HG03139 (cell line): ENCODE results near the gene TIGD2.

Source experiments
- ATAC-seq: cut with Tn5 transposase; IDR thresholded peaks from one replicate; pipeline ENCODE4 v1.9.1; 2021; ENCODE audit not compliant: unreplicated experiment

TIGD2 gene

GRCh38 chr4:89161841-89162240 is 50.5 kb downstream of the TIGD2 start:
- ATAC-seq, result no peak

- ATAC-seq, result no peak
Observed at GRCh38 chr4:89162496-89162895, 51.2 kb downstream of the TIGD2 start.

GRCh38 chr4:89162987-89163386 is 51.7 kb downstream of the TIGD2 start:
- no peak for ATAC-seq

- ATAC-seq, result no peak
Observed at GRCh38 chr4:89164400-89164799, 53.1 kb downstream of the TIGD2 start.
